CD4-positive, alpha-beta T cell (primary cell): Measurements from ENCODE around the gene LRRC47. TPM values are rescaled to one million over a fixed set of nuclear protein-coding genes. Genes with fewer than 3 reads are reported as not detected.

Experiments used
- ATAC-seq: fragments of 200-7000 bp; cut with Tn5 transposase; one replicate; pipeline ENCODE4 v1.10.0; 2022; ENCODE audit warnings: mild to moderate bottlenecking; ENCODE audit not compliant: poor library complexity
- CTCF ChIA-PET: fragments of 350-600 bp; sonication (Branson Sonifier 250); formaldehyde crosslinking; loops from one replicate; lab custom pipeline; 2021; ENCODE audit warnings: antibody characterized with exemption, inconsistent platforms; lab: Charles Lee
- POLR2A ChIA-PET: fragments of 350-600 bp; sonication (Branson Sonifier 250); formaldehyde crosslinking; loops from one replicate; lab custom pipeline; 2021; ENCODE audit warnings: antibody characterized with exemption, inconsistent platforms; lab: Charles Lee
- DNase-seq, 14 experiments: peaks; one replicate each; pipeline ENCODE4 v3.0.0-alpha.2; 2013 to 2020; ENCODE audit warnings: mixed read lengths in 2 of 14
- H3K27ac ChIP-seq, 2 donors: one replicate each; pipeline versions ENCODE4 v1.5.1 to v1.7.0; 2013; ENCODE audit warnings: low read length in 2 of 2, low read depth in 1 of 2, mild to moderate bottlenecking in 1 of 2
- H3K27me3 ChIP-seq, 2 experiments: 1 replicate in 1 of 2; 2 replicates in 1 of 2; pipeline versions ENCODE4 v1.6.1 to v1.7.0; 2013; ENCODE audit warnings: low read length in 2 of 2, control low read depth in 1 of 2, mild to moderate bottlenecking in 1 of 2, moderate library complexity in 1 of 2; ENCODE audit not compliant: insufficient read depth in 2 of 2, control insufficient read depth in 1 of 2
- H3K36me3 ChIP-seq: one replicate; pipeline ENCODE4 v1.6.1; 2013; ENCODE audit warnings: low read length, control low read depth; ENCODE audit not compliant: insufficient read depth
- H3K4me1 ChIP-seq: one replicate; pipeline ENCODE4 v1.6.1; 2013; ENCODE audit warnings: low read length, control low read depth; ENCODE audit not compliant: insufficient read depth
- H3K4me3 ChIP-seq: one replicate; pipeline ENCODE4 v1.5.1; 2013; ENCODE audit warnings: mild to moderate bottlenecking, low read length, moderate library complexity
- H3K9me3 ChIP-seq, 2 experiments: 1 replicate in 1 of 2; 2 replicates in 1 of 2; pipeline versions ENCODE4 v1.6.1 to v1.7.0; 2013; ENCODE audit warnings: low read length in 2 of 2, mild to moderate bottlenecking in 2 of 2, control low read depth in 1 of 2, moderate library complexity in 1 of 2; ENCODE audit not compliant: control insufficient read depth in 1 of 2, insufficient read depth in 1 of 2
- H3K27ac Mint-ChIP-seq: one replicate; pipeline ENCODE4 v1.8.0; 2020; ENCODE audit warnings: mixed read lengths
- H3K27me3 Mint-ChIP-seq: one replicate; pipeline ENCODE4 v1.8.0; 2021; ENCODE audit warnings: mixed read lengths
- H3K36me3 Mint-ChIP-seq: one replicate; pipeline ENCODE4 v1.8.0; 2021; ENCODE audit warnings: low read depth, mixed read lengths
- H3K4me1 Mint-ChIP-seq: one replicate; pipeline ENCODE4 v1.8.0; 2021; ENCODE audit warnings: low read depth, mixed read lengths
- H3K4me3 Mint-ChIP-seq: one replicate; pipeline ENCODE4 v1.8.0; 2020; ENCODE audit warnings: mild to moderate bottlenecking, mixed read lengths
- H3K9me3 Mint-ChIP-seq: one replicate; pipeline ENCODE4 v1.8.0; 2020; ENCODE audit warnings: mixed read lengths
- intact Hi-C, 2 experiments: fragments of 100-400 bp; cut with DNase I in 1 of 2; cut with micrococcal nuclease in 1 of 2; formaldehyde crosslinking; loops; one replicate each; pipeline versions ENCODE4 v1.15.1 to v1.9.0; 2023 to 2025; cut with DNase I, micrococcal nuclease
- total RNA-seq, 174 experiments: library from RNA in 2 of 174; stranded (reverse) in 2 of 174; gene quantifications; one replicate each; pipeline ENCODE4 v1.2.3 and lab custom pipeline; 2021 to 2026
- TF ChIP-seq, protein P1 (sequence below): fragments of 200-600 bp; IDR thresholded peaks from one replicate; pipeline ENCODE4 v1.8.0; 2022; ENCODE audit warnings: antibody characterized with exemption, mild to moderate bottlenecking

LRRC47 gene
- total RNA-seq, 2 experiments from 2014 or later, result 30.1 to 32.0 TPM

GRCh38 chr1:3785456-3786157 is 10.7 kb downstream of the LRRC47 start:
- Mint-ChIP-seq H3K27me3 (no peaks in the 10 kb centered on the region), H3K27ac (no peak overlapping the region), H3K9me3 (no peaks in the 10 kb centered on the region), H3K4me3 (no peak overlapping the region), H3K36me3 (peaks cover 74% of the 10 kb centered on the region), H3K4me1 (peaks cover 3% of the 10 kb centered on the region)
- ATAC-seq (no peak), DNase-seq (no peak)
- H3K27ac ChIP-seq, result no peak overlapping the region
- intact Hi-C loops, result no loop called here
- POLR2A ChIA-PET, result no interaction called here
- H3K27me3 ChIP-seq, result no peaks in the 10 kb centered on the region
- no peaks in the 10 kb centered on the region for H3K9me3 ChIP-seq
- TF ChIP-seq, protein P1, sequence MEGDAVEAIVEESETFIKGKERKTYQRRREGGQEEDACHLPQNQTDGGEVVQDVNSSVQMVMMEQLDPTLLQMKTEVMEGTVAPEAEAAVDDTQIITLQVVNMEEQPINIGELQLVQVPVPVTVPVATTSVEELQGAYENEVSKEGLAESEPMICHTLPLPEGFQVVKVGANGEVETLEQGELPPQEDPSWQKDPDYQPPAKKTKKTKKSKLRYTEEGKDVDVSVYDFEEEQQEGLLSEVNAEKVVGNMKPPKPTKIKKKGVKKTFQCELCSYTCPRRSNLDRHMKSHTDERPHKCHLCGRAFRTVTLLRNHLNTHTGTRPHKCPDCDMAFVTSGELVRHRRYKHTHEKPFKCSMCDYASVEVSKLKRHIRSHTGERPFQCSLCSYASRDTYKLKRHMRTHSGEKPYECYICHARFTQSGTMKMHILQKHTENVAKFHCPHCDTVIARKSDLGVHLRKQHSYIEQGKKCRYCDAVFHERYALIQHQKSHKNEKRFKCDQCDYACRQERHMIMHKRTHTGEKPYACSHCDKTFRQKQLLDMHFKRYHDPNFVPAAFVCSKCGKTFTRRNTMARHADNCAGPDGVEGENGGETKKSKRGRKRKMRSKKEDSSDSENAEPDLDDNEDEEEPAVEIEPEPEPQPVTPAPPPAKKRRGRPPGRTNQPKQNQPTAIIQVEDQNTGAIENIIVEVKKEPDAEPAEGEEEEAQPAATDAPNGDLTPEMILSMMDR, result no peak
- CTCF ChIA-PET, result no interaction called here
- H3K36me3 ChIP-seq, result peaks cover 74% of the 10 kb centered on the region
- peaks cover 36% of the 10 kb centered on the region for H3K4me1 ChIP-seq
- H3K4me3 ChIP-seq, result no peak overlapping the region

- ChIA-PET POLR2A (no interaction called here), CTCF (no interaction called here)
- intact Hi-C loops, result no loop called here
- H3K27me3 ChIP-seq, result no peaks in the 10 kb centered on the region
- TF ChIP-seq, protein P1, result no peak
- DNase-seq (no peak), ATAC-seq (no peak)
- no peaks in the 10 kb centered on the region for H3K27me3 Mint-ChIP-seq
- peaks cover 30% of the 10 kb centered on the region for H3K4me1 ChIP-seq
- no peak overlapping the region for H3K4me3 Mint-ChIP-seq
- H3K36me3 ChIP-seq, result peaks cover 74% of the 10 kb centered on the region
- H3K27ac Mint-ChIP-seq, result no peak overlapping the region
- no peak overlapping the region for H3K27ac ChIP-seq
- H3K9me3 ChIP-seq, result no peaks in the 10 kb centered on the region
- H3K4me1 Mint-ChIP-seq, result peaks cover 3% of the 10 kb centered on the region
- H3K36me3 Mint-ChIP-seq, result peaks cover 80% of the 10 kb centered on the region
- H3K4me3 ChIP-seq, result no peak overlapping the region
- no peaks in the 10 kb centered on the region for H3K9me3 Mint-ChIP-seq
Measured at GRCh38 chr1:3785045-3785444, 11.3 kb downstream of the LRRC47 start.

DNA sequence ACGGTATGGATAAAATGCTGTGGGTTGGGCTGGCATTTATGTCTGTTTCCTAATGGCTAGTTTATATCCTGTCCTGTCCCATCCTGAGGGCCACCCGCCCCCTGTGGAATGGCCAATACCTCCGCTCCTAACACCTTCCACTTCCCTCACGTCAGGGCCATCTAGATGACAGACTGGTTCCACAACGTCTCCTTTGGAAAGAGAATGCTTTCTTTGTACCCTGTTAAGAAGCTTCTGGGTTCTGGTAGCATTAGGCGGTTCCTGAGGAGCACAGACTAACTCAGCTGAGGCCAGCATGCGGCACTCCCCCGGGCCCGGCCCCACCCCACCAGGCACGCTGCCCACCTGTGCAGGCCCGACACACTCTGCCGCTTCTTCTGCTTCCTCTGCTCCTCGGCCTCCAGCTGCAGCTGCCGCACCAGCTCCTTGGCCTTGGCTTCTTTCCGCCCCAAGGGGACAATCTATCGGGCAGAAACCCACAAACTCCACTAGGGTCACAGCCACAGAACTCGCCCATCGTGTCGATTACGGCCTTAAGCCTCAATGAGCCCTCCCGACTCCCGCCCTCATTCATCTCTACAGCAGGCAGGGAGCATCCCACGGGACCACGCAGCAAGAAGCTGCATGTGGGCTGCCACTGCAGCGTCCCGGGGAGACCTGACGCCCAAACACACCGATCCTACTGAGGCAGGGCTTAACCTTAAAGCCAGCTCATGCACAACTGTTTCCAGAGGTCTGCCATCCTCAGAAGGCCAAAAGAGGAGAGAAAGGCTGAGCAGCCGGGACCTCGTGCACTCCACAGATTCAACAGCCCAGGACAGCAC is 12.4 kb downstream of the LRRC47 start:
- Mint-ChIP-seq H3K27me3 (no peaks in the 10 kb centered on the region), H3K9me3 (no peaks in the 10 kb centered on the region), H3K4me3 (no peak overlapping the region), H3K36me3 (peaks cover 89% of the 10 kb centered on the region), H3K4me1 (peaks cover 3% of the 10 kb centered on the region), H3K27ac (no peak overlapping the region)
- H3K4me3 ChIP-seq, result no peak overlapping the region
- DNase-seq (no peak), ATAC-seq (no peak)
- ChIA-PET POLR2A (no interaction called here), CTCF (no interaction called here)
- no peaks in the 10 kb centered on the region for H3K27me3 ChIP-seq
- no peak overlapping the region for H3K27ac ChIP-seq
- H3K36me3 ChIP-seq, result peaks cover 80% of the 10 kb centered on the region
- intact Hi-C loops, result no loop called here
- peaks cover 19% of the 10 kb centered on the region for H3K4me1 ChIP-seq
- H3K9me3 ChIP-seq, result no peaks in the 10 kb centered on the region
- TF ChIP-seq, protein P1, result no peak
